Measurements from ENCODE around the gene RPP40.

DNA sequence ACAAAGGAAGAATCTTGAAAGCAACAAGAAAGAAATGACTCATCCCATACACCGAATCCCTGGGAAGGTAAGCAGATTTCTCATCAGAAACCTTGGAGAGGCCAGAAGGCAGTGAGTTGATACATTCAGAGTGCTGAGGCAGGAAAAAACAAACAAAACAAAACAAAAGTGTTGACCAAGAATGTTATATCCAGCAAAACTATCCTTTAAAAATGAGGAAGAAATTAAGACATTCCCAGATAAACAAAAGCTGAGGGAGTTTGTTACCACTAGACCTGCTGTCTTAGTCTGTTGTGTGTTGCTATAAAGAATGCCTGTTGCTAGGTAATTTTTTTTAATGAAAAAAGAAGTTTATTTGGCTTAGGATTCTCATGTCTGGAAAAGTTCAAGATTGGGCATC lies 47.6 kb upstream of the RPP40 start:
- TF ChIP-seq, protein P1, sequence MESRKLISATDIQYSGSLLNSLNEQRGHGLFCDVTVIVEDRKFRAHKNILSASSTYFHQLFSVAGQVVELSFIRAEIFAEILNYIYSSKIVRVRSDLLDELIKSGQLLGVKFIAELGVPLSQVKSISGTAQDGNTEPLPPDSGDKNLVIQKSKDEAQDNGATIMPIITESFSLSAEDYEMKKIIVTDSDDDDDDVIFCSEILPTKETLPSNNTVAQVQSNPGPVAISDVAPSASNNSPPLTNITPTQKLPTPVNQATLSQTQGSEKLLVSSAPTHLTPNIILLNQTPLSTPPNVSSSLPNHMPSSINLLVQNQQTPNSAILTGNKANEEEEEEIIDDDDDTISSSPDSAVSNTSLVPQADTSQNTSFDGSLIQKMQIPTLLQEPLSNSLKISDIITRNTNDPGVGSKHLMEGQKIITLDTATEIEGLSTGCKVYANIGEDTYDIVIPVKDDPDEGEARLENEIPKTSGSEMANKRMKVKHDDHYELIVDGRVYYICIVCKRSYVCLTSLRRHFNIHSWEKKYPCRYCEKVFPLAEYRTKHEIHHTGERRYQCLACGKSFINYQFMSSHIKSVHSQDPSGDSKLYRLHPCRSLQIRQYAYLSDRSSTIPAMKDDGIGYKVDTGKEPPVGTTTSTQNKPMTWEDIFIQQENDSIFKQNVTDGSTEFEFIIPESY (IDR thresholded peaks at IDR 0.05; ENCODE audit: extremely low read depth, insufficient replicate concordance, low read length): no peak
- TF ChIP-seq, protein P2, sequence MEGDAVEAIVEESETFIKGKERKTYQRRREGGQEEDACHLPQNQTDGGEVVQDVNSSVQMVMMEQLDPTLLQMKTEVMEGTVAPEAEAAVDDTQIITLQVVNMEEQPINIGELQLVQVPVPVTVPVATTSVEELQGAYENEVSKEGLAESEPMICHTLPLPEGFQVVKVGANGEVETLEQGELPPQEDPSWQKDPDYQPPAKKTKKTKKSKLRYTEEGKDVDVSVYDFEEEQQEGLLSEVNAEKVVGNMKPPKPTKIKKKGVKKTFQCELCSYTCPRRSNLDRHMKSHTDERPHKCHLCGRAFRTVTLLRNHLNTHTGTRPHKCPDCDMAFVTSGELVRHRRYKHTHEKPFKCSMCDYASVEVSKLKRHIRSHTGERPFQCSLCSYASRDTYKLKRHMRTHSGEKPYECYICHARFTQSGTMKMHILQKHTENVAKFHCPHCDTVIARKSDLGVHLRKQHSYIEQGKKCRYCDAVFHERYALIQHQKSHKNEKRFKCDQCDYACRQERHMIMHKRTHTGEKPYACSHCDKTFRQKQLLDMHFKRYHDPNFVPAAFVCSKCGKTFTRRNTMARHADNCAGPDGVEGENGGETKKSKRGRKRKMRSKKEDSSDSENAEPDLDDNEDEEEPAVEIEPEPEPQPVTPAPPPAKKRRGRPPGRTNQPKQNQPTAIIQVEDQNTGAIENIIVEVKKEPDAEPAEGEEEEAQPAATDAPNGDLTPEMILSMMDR (IDR thresholded peaks at IDR 0.05 in 2 of 3, conservative IDR thresholded peaks at IDR 0.05 in 1 of 3; ENCODE audit: borderline replicate concordance in 1 of 3, insufficient read depth in 1 of 3, low read depth in 2 of 3, low read length in 2 of 3): no peak
- no peak for TF ChIP-seq POLR2AphosphoS5 (IDR thresholded peaks at IDR 0.05; ENCODE audit: low read depth, low read length)
- no peak for TF ChIP-seq EZH2 (IDR thresholded peaks at IDR 0.05)
- no peak for TF ChIP-seq SIN3A (IDR thresholded peaks at IDR 0.05; ENCODE audit: low read depth)
- no peak for TF ChIP-seq POLR2A (IDR thresholded peaks at IDR 0.05; ENCODE audit: borderline replicate concordance, extremely low read depth, insufficient read depth, insufficient read length)
- no peak for TF ChIP-seq ZFX (IDR thresholded peaks at IDR 0.05)
- TF ChIP-seq, protein P3, sequence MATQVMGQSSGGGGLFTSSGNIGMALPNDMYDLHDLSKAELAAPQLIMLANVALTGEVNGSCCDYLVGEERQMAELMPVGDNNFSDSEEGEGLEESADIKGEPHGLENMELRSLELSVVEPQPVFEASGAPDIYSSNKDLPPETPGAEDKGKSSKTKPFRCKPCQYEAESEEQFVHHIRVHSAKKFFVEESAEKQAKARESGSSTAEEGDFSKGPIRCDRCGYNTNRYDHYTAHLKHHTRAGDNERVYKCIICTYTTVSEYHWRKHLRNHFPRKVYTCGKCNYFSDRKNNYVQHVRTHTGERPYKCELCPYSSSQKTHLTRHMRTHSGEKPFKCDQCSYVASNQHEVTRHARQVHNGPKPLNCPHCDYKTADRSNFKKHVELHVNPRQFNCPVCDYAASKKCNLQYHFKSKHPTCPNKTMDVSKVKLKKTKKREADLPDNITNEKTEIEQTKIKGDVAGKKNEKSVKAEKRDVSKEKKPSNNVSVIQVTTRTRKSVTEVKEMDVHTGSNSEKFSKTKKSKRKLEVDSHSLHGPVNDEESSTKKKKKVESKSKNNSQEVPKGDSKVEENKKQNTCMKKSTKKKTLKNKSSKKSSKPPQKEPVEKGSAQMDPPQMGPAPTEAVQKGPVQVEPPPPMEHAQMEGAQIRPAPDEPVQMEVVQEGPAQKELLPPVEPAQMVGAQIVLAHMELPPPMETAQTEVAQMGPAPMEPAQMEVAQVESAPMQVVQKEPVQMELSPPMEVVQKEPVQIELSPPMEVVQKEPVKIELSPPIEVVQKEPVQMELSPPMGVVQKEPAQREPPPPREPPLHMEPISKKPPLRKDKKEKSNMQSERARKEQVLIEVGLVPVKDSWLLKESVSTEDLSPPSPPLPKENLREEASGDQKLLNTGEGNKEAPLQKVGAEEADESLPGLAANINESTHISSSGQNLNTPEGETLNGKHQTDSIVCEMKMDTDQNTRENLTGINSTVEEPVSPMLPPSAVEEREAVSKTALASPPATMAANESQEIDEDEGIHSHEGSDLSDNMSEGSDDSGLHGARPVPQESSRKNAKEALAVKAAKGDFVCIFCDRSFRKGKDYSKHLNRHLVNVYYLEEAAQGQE (IDR thresholded peaks at IDR 0.05; ENCODE audit: low read depth): no peak
- TF ChIP-seq JUND (IDR thresholded peaks at IDR 0.05): no peak
- TF ChIP-seq, protein P4, sequence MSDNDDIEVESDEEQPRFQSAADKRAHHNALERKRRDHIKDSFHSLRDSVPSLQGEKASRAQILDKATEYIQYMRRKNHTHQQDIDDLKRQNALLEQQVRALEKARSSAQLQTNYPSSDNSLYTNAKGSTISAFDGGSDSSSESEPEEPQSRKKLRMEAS (IDR thresholded peaks at IDR 0.05): no peak
- TF ChIP-seq YY1 (IDR thresholded peaks at IDR 0.05; ENCODE audit: extremely low read depth, insufficient replicate concordance, low read depth, low read length): no peak
